MM.1S (cell line): ENCODE results near the gene CYB561A3.

Experiments
- CTCF ChIP-seq: fragments of 300-600 bp; sonication (generic); IDR thresholded peaks from 2 replicates; pipeline ENCODE4 v1.5.1; 2016; ENCODE audit warnings: antibody characterized with exemption, low read length, mixed read lengths
- EZH2 ChIP-seq: fragments of 300-600 bp; sonication (generic); optimal IDR thresholded peaks from 2 replicates; pipeline ENCODE3; 2017; ENCODE audit warnings: low read depth, mild to moderate bottlenecking, antibody characterized with exemption, low read length, mixed read lengths

- no peak for TF ChIP-seq CTCF
- no peak for TF ChIP-seq EZH2
Measured at GRCh38 chr11:61406991-61407728, 45.5 kb upstream of the CYB561A3 start.
